Endothelial cell of umbilical vein (primary cell): Measurements from ENCODE around the gene CALHM1. TPM values are rescaled to one million over a fixed set of nuclear protein-coding genes. Genes with fewer than 3 reads are reported as not detected.

Source experiments
- BruUV-seq: library from RNA; stranded (reverse); fragments of 400-500 nt; replicated peaks from 2 replicates; lab custom pipeline; 2021; lab: Mats Ljungman, UMichigan
- CTCF ChIA-PET: fragments of 300-600, 350-600 bp; sonication (Branson Sonifier 250); formaldehyde crosslinking; loops from one replicate; lab custom pipeline; 2021; ENCODE audit warnings: antibody characterized with exemption, inconsistent platforms; lab: Charles Lee
- POLR2A ChIA-PET: fragments of 300-600, 350-600 bp; sonication (Branson Sonifier 250); formaldehyde crosslinking; loops from one replicate; lab custom pipeline; 2021; ENCODE audit warnings: antibody characterized with exemption, inconsistent platforms; lab: Charles Lee
- DNase-seq: peaks from one replicate; pipeline ENCODE4 v3.0.0-alpha.2; 2011; ENCODE audit warnings: low read depth, low spot score
- FAIRE-seq: peaks from 2 replicates; lab custom pipeline; 2011; peaks lifted over from hg19 to GRCh38; lab: Jason Lieb, UNC
- H2AFZ ChIP-seq: 2 replicates; pipeline ENCODE4 v1.6.0; 2012; ENCODE audit warnings: low read depth, low read length, control low read depth, inconsistent platforms
- H3K27ac ChIP-seq: 2 replicates; pipeline ENCODE4 v1.5.1; 2011; ENCODE audit warnings: low read depth, mild to moderate bottlenecking, control low read depth, low read length, moderate library complexity; ENCODE audit not compliant: insufficient read depth
- H3K27me3 ChIP-seq, 2 experiments: 2 replicates each; pipeline versions ENCODE4 v1.6.0 to v1.6.1; 2011; ENCODE audit warnings: low read length in 2 of 2, mixed read lengths in 1 of 2; ENCODE audit not compliant: control insufficient read depth in 2 of 2, insufficient read depth in 2 of 2
- H3K36me3 ChIP-seq, 2 experiments: 2 replicates in 1 of 2; 3 replicates in 1 of 2; pipeline ENCODE4 v1.5.1; 2011; ENCODE audit warnings: low read length in 2 of 2, mild to moderate bottlenecking in 1 of 2, moderate library complexity in 1 of 2; ENCODE audit not compliant: control insufficient read depth in 2 of 2, insufficient read depth in 2 of 2; ENCODE audit errors: extremely low read depth in 1 of 2
- H3K4me1 ChIP-seq: 3 replicates; pipeline ENCODE4 v1.5.1; 2011; ENCODE audit warnings: mild to moderate bottlenecking, low read length; ENCODE audit not compliant: control insufficient read depth, insufficient read depth; ENCODE audit errors: extremely low read depth
- H3K4me2 ChIP-seq: 2 replicates; pipeline ENCODE4 v1.6.1; 2011; ENCODE audit warnings: low read length, control low read depth, mixed read lengths; ENCODE audit not compliant: insufficient read depth
- H3K4me3 ChIP-seq, 3 experiments: fragments of 200-600 bp in 1 of 3; sonication (generic), shearing (Covaris generic) in 1 of 3; replicated peaks in 1 of 3; 2 replicates each; pipeline ENCODE4 v1.5.1; 2011 to 2016; ENCODE audit warnings: control low read depth in 3 of 3, low read length in 3 of 3, mild to moderate bottlenecking in 2 of 3, inconsistent platforms in 1 of 3, low read depth in 1 of 3, moderate library complexity in 1 of 3; ENCODE audit not compliant: insufficient read depth in 1 of 3
- H3K79me2 ChIP-seq: 2 replicates; pipeline ENCODE4 v1.6.0; 2012; ENCODE audit warnings: low read length, inconsistent platforms; ENCODE audit not compliant: control insufficient read depth, insufficient read depth
- H3K9ac ChIP-seq: replicated peaks from 2 replicates; pipeline ENCODE3; 2011; ENCODE audit warnings: low read length, control low read depth; ENCODE audit not compliant: insufficient read depth; ENCODE audit errors: extremely low read depth
- H3K9me1 ChIP-seq: replicated peaks from 3 replicates; pipeline ENCODE4 v1.6.0; 2011; ENCODE audit warnings: mild to moderate bottlenecking, low read length; ENCODE audit not compliant: control insufficient read depth, insufficient read depth; ENCODE audit errors: extremely low read depth
- H3K9me3 ChIP-seq: replicated peaks from 2 replicates; pipeline ENCODE4 v1.5.1; 2012; ENCODE audit warnings: low read length, inconsistent platforms; ENCODE audit not compliant: control insufficient read depth, insufficient read depth
- H4K20me1 ChIP-seq: replicated peaks from 2 replicates; pipeline ENCODE3; 2011; ENCODE audit warnings: mild to moderate bottlenecking, low read length; ENCODE audit not compliant: control insufficient read depth, insufficient read depth; ENCODE audit errors: extremely low read depth
- EZH2 ChIP-seq: IDR thresholded peaks from 2 replicates; pipeline ENCODE4 v1.6.1; 2012; ENCODE audit warnings: borderline replicate concordance, low read depth, mild to moderate bottlenecking, moderate library complexity, low read length, inconsistent platforms; ENCODE audit not compliant: severe bottlenecking
- FOS ChIP-seq: IDR thresholded peaks from 2 replicates; pipeline ENCODE4 v1.6.1; 2011; ENCODE audit warnings: mild to moderate bottlenecking, low read length, moderate library complexity, borderline replicate concordance; ENCODE audit not compliant: insufficient read depth
- GATA2 ChIP-seq: IDR thresholded peaks from 2 replicates; pipeline ENCODE4 v1.7.0; 2011; ENCODE audit warnings: low read depth, mild to moderate bottlenecking, moderate library complexity, mixed read lengths, low read length; ENCODE audit not compliant: insufficient read length, insufficient read depth
- JUN ChIP-seq: IDR thresholded peaks from 2 replicates; pipeline ENCODE4 v1.6.1; 2011; ENCODE audit warnings: borderline replicate concordance, low read depth; ENCODE audit not compliant: insufficient read length, insufficient read depth
- POLR2AphosphoS5 ChIP-seq: IDR thresholded peaks from 2 replicates; pipeline ENCODE4 v1.6.1; 2012; ENCODE audit warnings: low read depth, mild to moderate bottlenecking, control low read depth, low read length, moderate library complexity; ENCODE audit not compliant: insufficient read depth
- dilution Hi-C: fragments of 300-500 bp; cut with MboI; formaldehyde crosslinking; loops from one replicate; pipeline ENCODE4 v1.15.0; 2019; ENCODE audit warnings: low sequenced_read_pairs; ENCODE audit not compliant: extremely low pct_ligation_motif_present
- intact Hi-C: fragments of 100-400 bp; cut with micrococcal nuclease; formaldehyde crosslinking; loops from one replicate; pipeline ENCODE4 v1.10.0; 2022
- polyA plus RNA-seq, 4 experiments: library from polyadenylated mRNA; depleted of rRNA in 3 of 4; stranded (reverse) in 3 of 4; unstranded in 1 of 4; fragments of >200 nt; gene quantifications; 2 replicates each; pipeline versions ENCODE4 v1.2.1 to v1.2.3, GENCODE V29; 2011 to 2012; ENCODE audit warnings: missing spikeins in 1 of 4
- total RNA-seq: library from RNA; stranded (reverse); gene quantifications from 2 replicates; pipeline ENCODE4 v1.2.3, GENCODE V29; 2021
- TF ChIP-seq, protein P1 (sequence below), 2 donors: IDR thresholded peaks; 1 replicate in 1 of 2; 2 replicates in 1 of 2; pipeline ENCODE4 v1.5.1; 2011; ENCODE audit warnings: low read length in 2 of 2, mild to moderate bottlenecking in 2 of 2, moderate library complexity in 2 of 2, control low read depth in 1 of 2, inconsistent platforms in 1 of 2, low read depth in 1 of 2; ENCODE audit not compliant: insufficient read depth in 1 of 2; ENCODE audit errors: extremely low read depth in 1 of 2
- TF ChIP-seq, protein P2 (sequence below): IDR thresholded peaks from 2 replicates; pipeline ENCODE4 v1.6.1; 2011; ENCODE audit not compliant: insufficient read depth, insufficient read length

The CALHM1 gene
- total and polyA plus RNA-seq, 2 donors (not counting 3 experiments of a cell fraction or from before 2014, with no cell fraction given) = not detected

DNA sequence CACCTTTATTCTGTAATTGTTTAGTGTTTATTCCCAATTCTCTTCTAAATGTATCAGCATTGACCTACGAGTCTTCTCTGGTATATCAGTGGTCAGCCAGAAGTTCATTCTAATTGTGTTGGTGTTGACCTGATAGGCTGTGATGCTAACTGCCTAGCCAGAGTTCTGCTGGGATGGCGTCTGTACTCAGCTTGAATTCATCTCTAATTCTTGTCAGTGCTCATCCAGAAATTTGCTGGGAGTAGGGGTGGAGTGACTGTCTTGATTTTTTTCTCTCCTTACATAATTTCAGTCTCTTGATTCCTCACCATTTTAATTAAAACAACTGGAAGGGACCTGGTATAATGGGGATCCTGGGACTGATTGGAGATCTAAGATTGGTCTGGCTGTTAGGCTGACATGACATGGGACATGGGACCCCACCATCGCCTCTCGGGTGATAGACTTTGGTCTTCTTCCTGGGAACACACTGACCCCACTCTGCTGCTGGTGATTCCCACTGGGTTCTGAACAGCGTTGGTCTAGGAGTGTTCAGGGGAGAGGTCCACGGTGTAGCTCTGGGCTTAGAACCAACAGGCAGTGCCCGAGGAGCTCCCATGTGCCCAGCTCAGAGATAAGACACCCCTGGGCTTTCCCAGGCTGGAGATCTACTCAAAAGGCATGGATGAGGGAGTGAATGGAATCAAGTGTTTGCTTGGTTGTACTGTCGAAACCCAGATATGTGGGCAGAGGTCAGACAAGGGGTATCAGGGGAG, 38.6 kb upstream of the CALHM1 start:
- Histone ChIP-seq H3K79me2 (no peaks in the 10 kb centered on the region), H3K9ac (no peak overlapping the region), H3K36me3 (no peaks in the 10 kb centered on the region), H3K9me3 (no peaks in the 10 kb centered on the region), H4K20me1 (no peaks in the 10 kb centered on the region), H3K4me2 (no peak overlapping the region), H3K9me1 (no peaks in the 10 kb centered on the region), H3K4me3 (no peak overlapping the region), H3K27me3 (peaks cover 42 to 53% of the 10 kb centered on the region in 2 experiments), H3K4me1 (peaks cover 11% of the 10 kb centered on the region), H2AFZ (no peak overlapping the region), H3K27ac (no peak overlapping the region)
- DNase-seq (no peak), FAIRE-seq (no peak)
- TF ChIP-seq GATA2 (no peak), POLR2AphosphoS5 (no peak)
- BruUV-seq = no TSS peak
- intact Hi-C loops = no loop called here
- ChIA-PET CTCF (no interaction called here), POLR2A (no interaction called here)
- dilution Hi-C loops = no loop called here

DNA sequence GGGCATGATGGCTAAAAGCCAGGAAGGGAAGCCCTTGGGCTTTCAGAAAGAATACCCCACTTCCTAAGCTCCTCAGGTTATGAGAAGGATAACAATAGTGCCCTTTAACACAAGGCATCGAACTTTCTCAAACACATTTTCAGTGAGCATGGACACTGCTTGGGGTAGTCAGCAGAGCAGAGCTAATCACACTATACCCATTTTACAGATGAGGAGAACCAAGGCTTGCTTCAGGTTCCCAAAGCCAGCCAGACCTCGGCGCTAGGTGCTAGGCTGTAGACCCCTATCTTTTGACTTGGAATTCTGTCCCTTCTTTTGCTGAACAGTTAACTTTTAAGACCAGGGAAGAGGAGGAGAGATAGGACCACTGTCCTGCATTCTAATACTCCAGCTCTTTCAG, 36.6 kb upstream of the CALHM1 start:
- Histone ChIP-seq H3K9me1 (no peaks in the 10 kb centered on the region), H3K4me2 (no peak overlapping the region), H3K9ac (no peak overlapping the region), H3K4me1 (peaks cover 11% of the 10 kb centered on the region), H3K27ac (no peak overlapping the region), H3K36me3 (no peaks in the 10 kb centered on the region), H3K79me2 (no peaks in the 10 kb centered on the region), H3K27me3 (peaks cover 33 to 53% of the 10 kb centered on the region in 2 experiments), H2AFZ (no peak overlapping the region), H4K20me1 (no peaks in the 10 kb centered on the region), H3K9me3 (no peaks in the 10 kb centered on the region), H3K4me3 (no peak overlapping the region)
- FAIRE-seq (no peak), DNase-seq (no peak)
- dilution Hi-C loops = no loop called here
- POLR2A ChIA-PET = no interaction called here
- intact Hi-C loops = no loop called here
- CTCF ChIA-PET = interaction anchor here (1.0 to 1.2 kb wide), 2 partner anchors 9 to 11 kb away, joined by 3 to 4 read pairs; no protein-coding TSS in a partner anchor
- BruUV-seq = no TSS peak
- no peak for TF ChIP-seq JUN
- no peak for TF ChIP-seq FOS
- TF ChIP-seq, protein P1, sequence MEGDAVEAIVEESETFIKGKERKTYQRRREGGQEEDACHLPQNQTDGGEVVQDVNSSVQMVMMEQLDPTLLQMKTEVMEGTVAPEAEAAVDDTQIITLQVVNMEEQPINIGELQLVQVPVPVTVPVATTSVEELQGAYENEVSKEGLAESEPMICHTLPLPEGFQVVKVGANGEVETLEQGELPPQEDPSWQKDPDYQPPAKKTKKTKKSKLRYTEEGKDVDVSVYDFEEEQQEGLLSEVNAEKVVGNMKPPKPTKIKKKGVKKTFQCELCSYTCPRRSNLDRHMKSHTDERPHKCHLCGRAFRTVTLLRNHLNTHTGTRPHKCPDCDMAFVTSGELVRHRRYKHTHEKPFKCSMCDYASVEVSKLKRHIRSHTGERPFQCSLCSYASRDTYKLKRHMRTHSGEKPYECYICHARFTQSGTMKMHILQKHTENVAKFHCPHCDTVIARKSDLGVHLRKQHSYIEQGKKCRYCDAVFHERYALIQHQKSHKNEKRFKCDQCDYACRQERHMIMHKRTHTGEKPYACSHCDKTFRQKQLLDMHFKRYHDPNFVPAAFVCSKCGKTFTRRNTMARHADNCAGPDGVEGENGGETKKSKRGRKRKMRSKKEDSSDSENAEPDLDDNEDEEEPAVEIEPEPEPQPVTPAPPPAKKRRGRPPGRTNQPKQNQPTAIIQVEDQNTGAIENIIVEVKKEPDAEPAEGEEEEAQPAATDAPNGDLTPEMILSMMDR (IDR thresholded peaks at IDR 0.05; ENCODE audit: extremely low read depth in 1 of 2, insufficient read depth in 1 of 2, low read depth in 1 of 2, low read length in 2 of 2) = no peak
- TF ChIP-seq, protein P2, sequence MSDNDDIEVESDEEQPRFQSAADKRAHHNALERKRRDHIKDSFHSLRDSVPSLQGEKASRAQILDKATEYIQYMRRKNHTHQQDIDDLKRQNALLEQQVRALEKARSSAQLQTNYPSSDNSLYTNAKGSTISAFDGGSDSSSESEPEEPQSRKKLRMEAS = no peak
- TF ChIP-seq EZH2 = no peak
- TF ChIP-seq GATA2 = no peak
- no peak for TF ChIP-seq POLR2AphosphoS5
